Panc1 (cell line): ENCODE data around the gene ITM2A. TPM values are rescaled to one million over a fixed set of nuclear protein-coding genes. Genes with fewer than 3 reads are reported as not detected.

ENCODE experiments used
- ATAC-seq: fragments of 200-7000 bp; cut with Tn5 transposase; 2 replicates; pipeline ENCODE4 v1.9.1; 2020; ENCODE audit warnings: mild to moderate bottlenecking, moderate library complexity
- Bru-seq: library from RNA; stranded (reverse); fragments of 400-500 nt; gene quantifications from one replicate; lab custom pipeline; 2021; lab: Mats Ljungman, UMichigan
- BruChase-seq, 2 experiments: library from RNA; stranded (reverse); fragments of 400-500 nt; gene quantifications; one replicate each; lab custom pipeline; 2021; lab: Mats Ljungman, UMichigan
- BruUV-seq: library from RNA; stranded (reverse); fragments of 400-500 nt; replicated peaks from 2 replicates; lab custom pipeline; 2021; lab: Mats Ljungman, UMichigan
- CTCF ChIA-PET: fragments of 300-600 bp; sonication (Branson Sonifier 250); formaldehyde crosslinking; loops from one replicate; lab custom pipeline; 2022; ENCODE audit warnings: antibody characterized with exemption; lab: Charles Lee
- POLR2A ChIA-PET: fragments of 300-600 bp; sonication (Branson Sonifier 250); formaldehyde crosslinking; loops from one replicate; lab custom pipeline; 2022; ENCODE audit warnings: antibody characterized with exemption; lab: Charles Lee
- DNase-seq: peaks from one replicate; pipeline ENCODE4 v3.0.0-alpha.2; 2010; ENCODE audit warnings: low read depth, low spot score
- H3K27ac ChIP-seq: 2 replicates; pipeline ENCODE4 v1.5.1; 2011; ENCODE audit warnings: mild to moderate bottlenecking, low read length, inconsistent platforms
- H3K27me3 ChIP-seq: fragments of 200-500 bp; sonication (Bioruptor generic); 2 replicates; pipeline ENCODE4 v1.6.0; 2014; ENCODE audit warnings: low read length, inconsistent platforms; ENCODE audit not compliant: control insufficient read depth, insufficient read depth
- H3K36me3 ChIP-seq: fragments of 200-500 bp; sonication (Bioruptor generic); 2 replicates; pipeline ENCODE4 v1.5.1; 2014; ENCODE audit warnings: inconsistent platforms, mild to moderate bottlenecking, low read length, moderate library complexity; ENCODE audit not compliant: control insufficient read depth, insufficient read depth
- H3K4me1 ChIP-seq: 2 replicates; pipeline ENCODE4 v1.5.1; 2011; ENCODE audit warnings: inconsistent platforms, mild to moderate bottlenecking, low read length, moderate library complexity; ENCODE audit not compliant: control insufficient read depth, insufficient read depth
- H3K4me3 ChIP-seq, 2 experiments: 2 replicates each; pipeline ENCODE4 v1.5.1; 2011 to 2012; ENCODE audit warnings: low read depth in 2 of 2, low read length in 2 of 2, mild to moderate bottlenecking in 2 of 2, inconsistent platforms in 1 of 2, moderate library complexity in 1 of 2
- H3K9me3 ChIP-seq: fragments of 200-500 bp; sonication (Bioruptor generic); 2 replicates; pipeline ENCODE4 v1.5.1; 2014; ENCODE audit warnings: low read depth, mild to moderate bottlenecking, inconsistent platforms, low read length, moderate library complexity; ENCODE audit not compliant: control insufficient read depth, insufficient read depth
- CTCF ChIP-seq: fragments of 450-650 bp; IDR thresholded peaks from 2 replicates; pipeline ENCODE4 v1.5.1; 2017; ENCODE audit warnings: mild to moderate bottlenecking
- POLR2AphosphoS5 ChIP-seq: IDR thresholded peaks from 2 replicates; pipeline ENCODE4 v1.6.1; 2012; ENCODE audit warnings: mild to moderate bottlenecking, low read depth, low read length, moderate library complexity
- SIN3A ChIP-seq: IDR thresholded peaks from 2 replicates; pipeline ENCODE4 v1.6.1; 2012; ENCODE audit warnings: low read depth, mild to moderate bottlenecking, low read length, moderate library complexity, borderline replicate concordance; ENCODE audit not compliant: insufficient read depth
- TCF7L2 ChIP-seq: IDR thresholded peaks from 2 replicates; pipeline ENCODE4 v1.6.1; 2011; ENCODE audit warnings: mild to moderate bottlenecking, low read depth, low read length, inconsistent platforms
- in situ Hi-C: cut with HindIII; loops from 2 replicates; pipeline ENCODE4 v1.10.0; 2016; ENCODE audit warnings: low sequenced_read_pairs, low pct_unique_long_range_greater_than_20kb
- intact Hi-C: fragments of 100-400 bp; cut with micrococcal nuclease; formaldehyde crosslinking; loops from one replicate; pipeline ENCODE4 v1.10.0; 2022; ENCODE audit not compliant: unreplicated experiment
- long read RNA-seq: library from polyadenylated mRNA; unstranded; transcript quantifications from one replicate; pipeline ENCODE4 v2.0.0, GENCODE V29; 2021; ENCODE audit not compliant: unreplicated experiment
- polyA plus RNA-seq: library from polyadenylated mRNA; unstranded; fragments of >200 nt; gene quantifications from one replicate; pipeline ENCODE4 v1.2.1, GENCODE V29; 2012; ENCODE audit warnings: missing spikeins; ENCODE audit not compliant: insufficient read length
- total RNA-seq: library from RNA; stranded (reverse); gene quantifications from one replicate; pipeline ENCODE4 v1.2.1, GENCODE V29; 2021; ENCODE audit not compliant: unreplicated experiment
- TF ChIP-seq, protein P1 (sequence below), 2 experiments: IDR thresholded peaks; 2 replicates each; pipeline ENCODE4 v1.6.1; 2011 to 2012; ENCODE audit warnings: low read depth in 2 of 2, control low read depth in 1 of 2, low read length in 1 of 2, mild to moderate bottlenecking in 1 of 2, moderate library complexity in 1 of 2; ENCODE audit not compliant: insufficient read depth in 1 of 2

Gene ITM2A
- total RNA-seq (0.49 TPM), Bru-seq, nascent RNA (percentile 14 among the genes with signal in this experiment), BruChase-seq, experiment 1, labeled RNA remaining after a 2-hour chase (percentile 14 among the genes with signal in this experiment), BruChase-seq, experiment 2, labeled RNA remaining after a 6-hour chase (percentile 22 among the genes with signal in this experiment)
- polyA plus RNA-seq, result 0.58 TPM
- long read RNA-seq, result 0 reads

- Histone ChIP-seq H3K27me3 (no peaks in the 10 kb centered on the region; the same call in 1 of the 2 replicates), H3K36me3 (no peaks in the 10 kb centered on the region), H3K9me3 (no peaks in the 10 kb centered on the region), H3K4me1 (no peaks in the 10 kb centered on the region), H3K4me3 (peak within 1 kb of the TSS; percentile 27 to 46), H3K27ac (no peak within 1 kb of the TSS)
- in situ Hi-C loops, result no loop called here
- ChIA-PET POLR2A (no interaction called here), CTCF (interaction anchor here (0.6 kb wide), 1 partner anchor 1733 kb away, joined by 5 read pairs; no protein-coding TSS in a partner anchor)
- TF ChIP-seq CTCF (no peak), SIN3A (no peak)
- TF ChIP-seq, protein P1, sequence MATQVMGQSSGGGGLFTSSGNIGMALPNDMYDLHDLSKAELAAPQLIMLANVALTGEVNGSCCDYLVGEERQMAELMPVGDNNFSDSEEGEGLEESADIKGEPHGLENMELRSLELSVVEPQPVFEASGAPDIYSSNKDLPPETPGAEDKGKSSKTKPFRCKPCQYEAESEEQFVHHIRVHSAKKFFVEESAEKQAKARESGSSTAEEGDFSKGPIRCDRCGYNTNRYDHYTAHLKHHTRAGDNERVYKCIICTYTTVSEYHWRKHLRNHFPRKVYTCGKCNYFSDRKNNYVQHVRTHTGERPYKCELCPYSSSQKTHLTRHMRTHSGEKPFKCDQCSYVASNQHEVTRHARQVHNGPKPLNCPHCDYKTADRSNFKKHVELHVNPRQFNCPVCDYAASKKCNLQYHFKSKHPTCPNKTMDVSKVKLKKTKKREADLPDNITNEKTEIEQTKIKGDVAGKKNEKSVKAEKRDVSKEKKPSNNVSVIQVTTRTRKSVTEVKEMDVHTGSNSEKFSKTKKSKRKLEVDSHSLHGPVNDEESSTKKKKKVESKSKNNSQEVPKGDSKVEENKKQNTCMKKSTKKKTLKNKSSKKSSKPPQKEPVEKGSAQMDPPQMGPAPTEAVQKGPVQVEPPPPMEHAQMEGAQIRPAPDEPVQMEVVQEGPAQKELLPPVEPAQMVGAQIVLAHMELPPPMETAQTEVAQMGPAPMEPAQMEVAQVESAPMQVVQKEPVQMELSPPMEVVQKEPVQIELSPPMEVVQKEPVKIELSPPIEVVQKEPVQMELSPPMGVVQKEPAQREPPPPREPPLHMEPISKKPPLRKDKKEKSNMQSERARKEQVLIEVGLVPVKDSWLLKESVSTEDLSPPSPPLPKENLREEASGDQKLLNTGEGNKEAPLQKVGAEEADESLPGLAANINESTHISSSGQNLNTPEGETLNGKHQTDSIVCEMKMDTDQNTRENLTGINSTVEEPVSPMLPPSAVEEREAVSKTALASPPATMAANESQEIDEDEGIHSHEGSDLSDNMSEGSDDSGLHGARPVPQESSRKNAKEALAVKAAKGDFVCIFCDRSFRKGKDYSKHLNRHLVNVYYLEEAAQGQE (IDR thresholded peaks at IDR 0.05; ENCODE audit: insufficient read depth in 1 of 2, low read depth in 2 of 2, low read length in 1 of 2), result no peak
- ATAC-seq, result peak; percentile 80
- BruUV-seq, result no TSS peak
- no peak for DNase-seq
- intact Hi-C loops, result no loop called here
Observed at GRCh38 chrX:79366873-79367749, at the start of gene ITM2A. Gene ITM2A, minus strand, starts transcription at chrX:79367334. Its CDS starts 119 bp downstream, at chrX:79367215.

GRCh38 chrX:79415056-79415455, 47.9 kb upstream of the ITM2A start:
- no peaks in the 10 kb centered on the region for H3K4me1 ChIP-seq
- in situ Hi-C loops (no loop called here), intact Hi-C loops (no loop called here)
- ChIA-PET CTCF (no interaction called here), POLR2A (no interaction called here)
- no TSS peak for BruUV-seq
- H3K27me3 ChIP-seq, result no peaks in the 10 kb centered on the region
- H3K27ac ChIP-seq, result no peak overlapping the region
- ATAC-seq (no peak), DNase-seq (no peak)
- H3K9me3 ChIP-seq, result no peaks in the 10 kb centered on the region
- TF ChIP-seq, protein P1 (IDR thresholded peaks at IDR 0.05; ENCODE audit: insufficient read depth in 1 of 2, low read depth in 2 of 2, low read length in 1 of 2), result no peak
- no peak for TF ChIP-seq POLR2AphosphoS5
- no peak for TF ChIP-seq SIN3A
- TF ChIP-seq CTCF, result no peak
- TF ChIP-seq TCF7L2, result no peak
- no peak overlapping the region for H3K4me3 ChIP-seq
- no peaks in the 10 kb centered on the region for H3K36me3 ChIP-seq
